T-helper 1 cell treated with Interleukin-12 subunit alpha and Interleukin-12 subunit beta and Interleukin-4 antibody, amounts not matched to agents 30 μg/mL and 1 μg/mL, for 36 hours (primary cell): Measurements from ENCODE around the gene FOCAD.

Experiments
- H3K27ac Mint-ChIP-seq: one replicate; pipeline ENCODE4 v1.8.0; 2021; ENCODE audit warnings: mild to moderate bottlenecking, mixed read lengths
- H3K27me3 Mint-ChIP-seq: one replicate; pipeline ENCODE4 v1.8.0; 2021; ENCODE audit warnings: low read depth, mixed read lengths
- H3K36me3 Mint-ChIP-seq: one replicate; pipeline ENCODE4 v1.8.0; 2021; ENCODE audit warnings: low read depth, mixed read lengths
- H3K4me1 Mint-ChIP-seq: one replicate; pipeline ENCODE4 v1.8.0; 2021; ENCODE audit warnings: low read depth, mixed read lengths
- H3K4me3 Mint-ChIP-seq: one replicate; pipeline ENCODE4 v1.8.0; 2021; ENCODE audit warnings: mild to moderate bottlenecking, moderate library complexity, mixed read lengths
- H3K9me3 Mint-ChIP-seq: one replicate; pipeline ENCODE4 v1.8.0; 2021; ENCODE audit warnings: mixed read lengths

The FOCAD gene

DNA sequence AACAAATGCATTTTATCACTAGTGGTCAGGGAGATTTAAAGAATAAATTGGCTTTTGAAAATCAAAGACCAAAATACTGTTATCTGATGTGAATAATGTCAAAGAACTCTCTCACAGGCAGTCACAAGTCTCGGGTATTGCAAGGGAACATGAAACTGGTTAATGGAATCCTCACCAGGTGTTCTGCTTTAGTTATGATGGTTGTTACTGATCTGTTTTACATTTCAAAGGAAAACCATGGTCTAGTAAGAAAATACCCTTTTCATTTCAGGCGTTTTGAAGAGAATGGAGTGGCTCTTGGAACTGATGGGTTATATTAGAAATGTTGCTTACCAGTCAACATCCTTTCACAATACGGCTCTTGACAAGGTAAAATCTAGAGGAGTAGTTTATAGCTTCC lies 304.0 kb downstream of the FOCAD start:
- Mint-ChIP-seq H3K27me3 (no peaks in the 10 kb centered on the region), H3K9me3 (no peaks in the 10 kb centered on the region), H3K4me3 (no peak overlapping the region), H3K36me3 (peaks cover 20% of the 10 kb centered on the region), H3K4me1 (no peaks in the 10 kb centered on the region), H3K27ac (no peak overlapping the region)

DNA sequence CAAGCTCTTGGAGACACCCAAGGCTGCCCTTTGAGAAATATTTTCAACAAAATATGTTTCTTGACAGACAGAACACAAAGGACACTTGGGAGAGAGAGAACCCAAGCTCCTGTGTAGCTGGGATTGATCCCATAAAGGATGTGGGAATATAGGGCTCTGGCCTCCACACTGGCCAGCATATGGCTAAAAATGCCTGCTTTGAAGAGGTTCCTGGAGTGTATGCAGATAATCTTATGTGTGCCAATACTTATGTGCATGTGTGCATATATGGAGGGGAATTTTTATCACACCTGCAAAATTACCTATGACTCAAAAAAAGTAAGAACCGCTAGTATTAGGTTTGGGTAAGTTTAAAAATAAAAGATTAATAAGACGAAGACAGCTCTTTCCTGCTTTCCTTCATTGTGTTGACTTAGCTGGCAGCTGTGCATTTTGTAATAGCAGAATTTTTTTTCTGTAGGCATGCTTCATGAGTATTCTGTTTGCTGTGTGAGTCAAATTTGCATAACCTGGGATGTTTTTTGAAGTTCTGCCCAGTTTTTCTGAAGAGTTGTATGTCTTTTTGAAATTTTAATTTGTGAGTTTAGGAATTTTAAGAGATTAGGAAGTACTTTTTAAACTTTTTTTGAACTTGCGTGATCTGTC lies 304.7 kb downstream of the FOCAD start:
- H3K27me3 Mint-ChIP-seq = no peaks in the 10 kb centered on the region
- H3K9me3 Mint-ChIP-seq = no peaks in the 10 kb centered on the region
- H3K4me1 Mint-ChIP-seq = no peaks in the 10 kb centered on the region
- H3K36me3 Mint-ChIP-seq = peaks cover 21% of the 10 kb centered on the region
- no peak overlapping the region for H3K4me3 Mint-ChIP-seq
- H3K27ac Mint-ChIP-seq = no peak overlapping the region

DNA sequence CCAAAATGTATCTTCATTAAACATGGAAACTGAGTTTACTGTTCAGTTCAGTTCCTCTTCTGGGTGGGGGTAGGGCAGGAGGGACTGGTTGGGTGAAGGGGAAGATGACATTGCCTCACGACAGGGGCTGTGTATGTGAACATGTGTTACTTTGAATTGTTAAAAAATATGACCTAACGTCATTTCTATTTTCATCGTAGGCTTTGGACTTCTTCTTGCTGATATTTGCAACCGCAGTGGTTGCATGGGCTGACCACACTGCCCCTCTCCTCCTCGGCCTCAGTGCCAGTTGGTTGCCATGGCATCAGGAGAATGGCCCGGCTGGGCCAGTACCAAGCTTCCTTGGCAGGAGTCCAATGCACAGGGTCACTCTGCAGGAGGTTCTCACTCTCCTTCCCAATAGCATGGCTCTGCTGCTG lies 305.9 kb downstream of the FOCAD start:
- Mint-ChIP-seq H3K4me3 (no peak overlapping the region), H3K27ac (no peak overlapping the region), H3K36me3 (peaks cover 27% of the 10 kb centered on the region)

DNA sequence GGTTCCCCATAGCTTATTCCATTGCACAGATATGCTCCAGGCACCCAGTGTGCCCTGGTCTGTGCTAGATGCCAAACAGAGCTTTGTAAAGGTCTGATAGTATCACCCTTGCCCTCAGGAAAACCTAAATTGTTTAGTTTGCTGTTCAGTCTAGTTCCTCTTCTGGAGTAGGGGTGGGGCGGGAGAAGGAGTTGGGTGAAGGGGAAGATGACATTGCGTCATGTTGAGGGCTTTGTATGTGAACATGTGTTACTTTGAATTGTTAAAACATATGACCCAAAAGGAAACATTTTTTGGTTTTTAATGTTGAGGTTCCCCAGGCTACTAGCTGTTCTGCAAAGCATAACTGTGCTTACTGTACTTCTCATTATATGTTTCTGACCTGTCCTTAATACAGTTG lies 306.8 kb downstream of the FOCAD start:
- Mint-ChIP-seq H3K36me3 (peaks cover 36% of the 10 kb centered on the region), H3K9me3 (no peaks in the 10 kb centered on the region), H3K27ac (no peak overlapping the region), H3K4me3 (no peak overlapping the region), H3K27me3 (no peaks in the 10 kb centered on the region), H3K4me1 (no peaks in the 10 kb centered on the region)

More for the DNA sequence above, 305.9 kb downstream of the FOCAD start:
- no peaks in the 10 kb centered on the region for H3K9me3 Mint-ChIP-seq
- no peaks in the 10 kb centered on the region for H3K27me3 Mint-ChIP-seq
- H3K4me1 Mint-ChIP-seq = no peaks in the 10 kb centered on the region

DNA sequence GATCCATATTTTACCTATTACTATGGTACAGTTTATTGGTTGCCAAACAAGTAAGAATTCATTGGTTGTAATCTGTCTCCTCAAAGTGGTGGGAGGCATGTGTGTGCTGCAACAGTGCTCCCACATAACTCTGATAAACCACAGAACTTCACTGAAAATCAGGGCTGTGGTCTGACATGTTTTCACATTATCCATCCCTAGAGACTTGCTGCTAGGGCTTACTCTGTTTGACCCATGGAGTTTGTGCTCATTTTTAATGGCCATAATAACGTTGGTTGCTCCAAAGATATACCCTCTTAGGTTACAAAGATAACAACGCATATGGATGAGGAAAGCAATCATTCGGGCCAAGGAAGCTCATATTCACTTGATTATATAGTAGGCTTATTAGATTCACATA lies 310.4 kb downstream of the FOCAD start:
- H3K27me3 Mint-ChIP-seq = no peaks in the 10 kb centered on the region
- peaks cover 13% of the 10 kb centered on the region for H3K4me1 Mint-ChIP-seq
- H3K27ac Mint-ChIP-seq = no peak overlapping the region
- H3K4me3 Mint-ChIP-seq = no peak overlapping the region
- peaks cover 48% of the 10 kb centered on the region for H3K36me3 Mint-ChIP-seq
- no peaks in the 10 kb centered on the region for H3K9me3 Mint-ChIP-seq

DNA sequence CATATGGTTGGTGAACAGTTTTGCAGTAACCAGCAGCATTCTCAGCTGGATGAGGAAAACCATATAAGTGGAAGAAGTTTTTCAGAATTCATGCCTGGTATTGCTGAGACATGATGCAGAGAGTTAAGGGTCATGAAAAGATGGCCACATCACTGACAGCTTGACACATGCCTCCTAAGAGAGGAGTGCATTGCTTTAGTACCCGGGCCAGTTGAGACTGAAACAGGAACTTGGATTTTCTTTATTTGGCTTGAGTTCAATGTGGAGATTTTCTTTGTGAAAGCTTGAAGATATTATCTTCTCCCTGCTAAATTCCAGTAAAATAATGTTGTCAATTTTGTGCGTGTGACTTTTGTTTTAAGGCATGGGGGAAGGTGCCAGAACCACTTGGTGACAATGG lies 311.6 kb downstream of the FOCAD start:
- H3K4me1 Mint-ChIP-seq = peaks cover 13% of the 10 kb centered on the region
- H3K27ac Mint-ChIP-seq = no peak overlapping the region

DNA sequence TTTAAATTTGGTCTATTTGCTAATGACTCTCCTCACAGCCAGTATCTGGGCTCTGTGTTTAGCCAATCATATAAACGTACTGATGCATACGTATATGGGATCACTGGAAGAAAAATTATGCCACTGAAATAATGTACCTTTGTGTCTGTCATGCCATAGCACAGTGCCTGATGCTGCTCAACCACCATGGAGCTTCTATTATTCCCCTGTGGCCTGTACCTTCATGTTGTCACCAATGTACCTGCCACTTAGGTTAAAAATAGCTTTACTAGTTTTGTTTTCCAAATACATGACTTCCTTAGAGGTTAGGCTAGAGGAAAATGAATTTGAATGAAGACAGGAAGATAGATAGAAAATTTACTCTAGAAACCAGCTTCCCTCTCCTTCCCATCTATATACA lies 312.8 kb downstream of the FOCAD start:
- H3K4me3 Mint-ChIP-seq = no peak overlapping the region
- no peak overlapping the region for H3K27ac Mint-ChIP-seq
- H3K36me3 Mint-ChIP-seq = peaks cover 50% of the 10 kb centered on the region
- peaks cover 22% of the 10 kb centered on the region for H3K4me1 Mint-ChIP-seq
- peaks cover 10% of the 10 kb centered on the region for H3K9me3 Mint-ChIP-seq
- H3K27me3 Mint-ChIP-seq = no peaks in the 10 kb centered on the region

More for the DNA sequence above, 311.6 kb downstream of the FOCAD start:
- Mint-ChIP-seq H3K36me3 (peaks cover 47% of the 10 kb centered on the region), H3K27me3 (no peaks in the 10 kb centered on the region), H3K9me3 (no peaks in the 10 kb centered on the region), H3K4me3 (no peak overlapping the region)

DNA sequence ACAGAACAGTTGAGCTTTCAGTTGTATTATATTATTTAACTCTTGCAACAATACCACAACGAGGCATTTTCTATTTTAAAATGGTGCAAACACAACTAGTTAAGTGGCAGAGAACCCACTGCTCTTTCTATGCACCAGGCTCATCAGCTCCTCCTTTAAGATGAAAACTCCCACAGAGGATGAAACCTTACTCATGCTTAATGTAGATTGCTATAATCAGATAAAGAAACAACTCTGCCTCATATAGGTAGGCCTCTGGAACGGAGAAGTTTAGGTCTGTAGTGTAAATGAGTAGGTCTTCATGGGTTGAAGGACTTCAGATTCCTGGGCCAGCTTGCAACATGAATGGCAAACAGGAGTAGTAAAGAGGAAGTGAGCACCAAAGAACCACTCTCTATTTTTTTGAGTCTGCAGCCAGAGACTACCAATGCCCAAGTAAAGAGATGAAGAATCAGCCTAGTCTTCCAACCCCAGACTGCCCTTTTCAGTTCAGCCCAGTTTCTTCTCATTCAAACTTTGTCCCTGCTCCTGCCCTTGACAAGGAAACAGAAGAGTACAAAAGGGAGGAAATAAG lies 313.5 kb downstream of the FOCAD start:
- Mint-ChIP-seq H3K9me3 (peaks cover 14% of the 10 kb centered on the region), H3K27ac (no peak overlapping the region), H3K36me3 (peaks cover 53% of the 10 kb centered on the region), H3K4me3 (no peak overlapping the region), H3K27me3 (no peaks in the 10 kb centered on the region), H3K4me1 (peaks cover 28% of the 10 kb centered on the region)

DNA sequence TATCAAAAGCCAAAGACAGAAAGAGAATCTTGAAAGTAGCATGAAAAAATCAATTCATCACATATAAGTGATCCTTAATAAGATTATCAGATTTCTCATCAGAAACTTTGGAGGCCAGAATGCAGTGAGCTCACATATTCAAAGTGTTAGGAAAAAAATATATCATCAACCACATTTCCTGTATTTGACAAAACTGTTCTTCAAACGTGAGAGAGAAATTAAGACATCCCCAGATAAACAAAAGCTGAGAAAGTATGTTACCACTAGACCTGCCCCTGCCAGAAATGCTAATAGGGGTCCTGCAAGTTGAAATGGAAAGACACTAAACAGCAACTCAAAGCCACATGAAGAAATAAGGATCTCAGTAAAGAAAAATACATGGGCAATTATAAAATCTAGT lies 317.5 kb downstream of the FOCAD start:
- no peak overlapping the region for H3K4me3 Mint-ChIP-seq
- H3K36me3 Mint-ChIP-seq = peaks cover 52% of the 10 kb centered on the region

DNA sequence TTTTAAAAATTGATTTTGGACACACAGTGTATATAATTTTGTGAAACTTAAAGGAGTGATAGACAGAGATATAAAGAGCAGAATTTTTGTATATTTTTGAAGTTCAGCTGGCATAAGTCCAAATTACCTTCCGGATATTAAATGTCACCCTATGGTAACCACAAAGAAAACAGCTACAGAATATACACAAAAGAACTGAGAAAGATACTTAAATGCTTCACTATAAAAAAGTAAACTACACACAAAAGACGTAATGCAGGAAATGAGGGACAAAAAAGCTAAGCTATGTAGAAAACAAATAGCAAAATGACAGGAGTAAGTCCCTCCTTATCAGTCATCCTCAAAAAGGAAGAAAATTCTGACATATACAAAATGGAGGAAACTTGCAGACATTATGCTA lies 318.0 kb downstream of the FOCAD start:
- H3K27ac Mint-ChIP-seq = peak overlapping the region; percentile 13
- peaks cover 14% of the 10 kb centered on the region for H3K9me3 Mint-ChIP-seq
- peaks cover 52% of the 10 kb centered on the region for H3K36me3 Mint-ChIP-seq
- H3K4me1 Mint-ChIP-seq = peaks cover 22% of the 10 kb centered on the region
- H3K27me3 Mint-ChIP-seq = no peaks in the 10 kb centered on the region
- H3K4me3 Mint-ChIP-seq = no peak overlapping the region

More for the DNA sequence above, 317.5 kb downstream of the FOCAD start:
- peaks cover 14% of the 10 kb centered on the region for H3K9me3 Mint-ChIP-seq
- no peaks in the 10 kb centered on the region for H3K27me3 Mint-ChIP-seq
- no peak overlapping the region for H3K27ac Mint-ChIP-seq
- H3K4me1 Mint-ChIP-seq = peaks cover 26% of the 10 kb centered on the region

DNA sequence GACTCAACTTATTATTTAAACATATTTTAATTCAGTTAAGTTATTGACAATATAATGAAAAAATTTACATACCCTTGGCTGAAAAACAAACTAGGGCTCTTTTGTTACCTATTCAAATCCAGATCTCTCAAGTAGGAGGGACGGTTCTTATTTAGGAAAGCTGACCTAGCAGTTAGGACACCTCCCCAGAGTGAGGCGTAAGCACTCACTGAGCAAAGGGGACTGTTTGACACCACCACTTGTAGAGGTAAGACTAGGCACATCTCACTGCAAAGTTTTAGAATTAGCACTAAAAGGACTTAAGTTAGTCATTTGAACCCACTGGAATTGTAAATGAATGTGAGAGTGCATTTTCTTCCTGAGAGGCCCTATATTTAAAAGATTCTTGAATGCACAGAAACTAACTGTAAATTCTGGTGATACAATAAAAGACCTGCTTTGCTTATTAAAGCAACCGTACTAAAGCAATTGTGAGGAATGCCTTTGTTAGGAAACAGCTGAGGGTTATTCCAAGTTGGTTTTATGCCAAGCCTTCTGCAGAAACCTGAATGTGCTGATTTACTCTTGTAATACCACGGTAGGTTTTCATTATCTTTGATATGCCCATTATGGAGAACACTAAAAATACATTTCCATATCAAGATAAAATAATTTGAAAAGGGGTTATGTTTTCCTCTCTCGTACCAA lies 331.2 kb downstream of the FOCAD start:
- Mint-ChIP-seq H3K4me1 (no peaks in the 10 kb centered on the region), H3K27ac (no peak overlapping the region), H3K9me3 (no peaks in the 10 kb centered on the region), H3K27me3 (no peaks in the 10 kb centered on the region), H3K36me3 (peaks cover 47% of the 10 kb centered on the region), H3K4me3 (no peak overlapping the region)

DNA sequence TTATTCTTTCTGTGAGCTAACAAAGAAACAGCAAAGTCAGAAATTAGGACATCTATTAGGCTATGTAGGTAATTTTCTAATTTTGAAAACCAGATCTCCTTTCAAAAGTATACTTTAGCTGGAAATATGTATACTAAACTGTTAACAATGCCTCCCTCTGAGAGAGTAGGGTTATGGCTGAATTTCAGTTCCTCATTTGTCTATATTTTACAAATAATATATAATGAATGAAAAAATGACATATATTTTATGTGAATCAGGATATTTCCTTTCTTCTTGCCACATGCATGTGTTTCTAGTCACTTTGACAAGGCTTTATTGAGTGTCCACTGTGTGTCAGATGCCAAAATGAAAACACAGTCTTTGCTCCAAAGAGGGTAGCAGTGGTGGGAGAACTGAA lies 331.9 kb downstream of the FOCAD start:
- Mint-ChIP-seq H3K4me3 (no peak overlapping the region), H3K27me3 (no peaks in the 10 kb centered on the region), H3K4me1 (no peaks in the 10 kb centered on the region), H3K9me3 (no peaks in the 10 kb centered on the region), H3K27ac (no peak overlapping the region), H3K36me3 (peaks cover 46% of the 10 kb centered on the region)

DNA sequence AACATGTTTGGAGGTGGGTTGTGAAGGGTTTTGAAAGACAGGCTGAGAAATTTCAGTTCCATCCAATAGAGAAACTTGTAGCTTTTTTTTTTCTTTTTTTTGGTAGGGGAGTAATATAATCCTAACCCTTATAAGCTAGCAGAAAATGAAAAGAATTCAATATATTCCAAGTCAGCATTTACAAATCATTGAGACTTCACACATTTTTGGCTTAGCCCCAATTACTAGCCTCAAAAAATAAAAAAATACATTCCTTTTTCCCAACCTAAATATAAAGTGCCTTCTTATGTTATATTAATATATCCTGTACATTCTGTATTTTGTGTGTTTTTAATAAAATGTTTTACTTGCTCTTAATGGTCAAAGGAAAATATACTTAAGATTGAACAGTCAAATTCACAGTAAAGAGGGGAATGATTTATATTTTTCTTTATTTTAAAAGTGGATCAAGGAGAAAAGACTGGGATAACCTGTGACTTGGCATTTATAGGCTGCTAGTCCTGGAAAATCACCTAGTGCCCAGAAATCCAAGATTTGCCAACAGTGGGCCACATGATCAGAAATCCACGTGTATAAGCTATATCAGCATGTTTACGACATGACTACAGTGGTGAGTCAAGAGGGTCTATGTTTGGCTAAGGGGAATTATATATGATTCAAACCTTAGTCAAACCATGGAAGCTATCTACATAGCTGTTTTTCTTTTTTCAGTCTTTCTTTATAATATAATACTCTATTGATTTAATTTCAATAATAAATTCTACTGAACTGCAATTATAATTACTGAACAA lies 332.8 kb downstream of the FOCAD start:
- no peak overlapping the region for H3K4me3 Mint-ChIP-seq
- no peak overlapping the region for H3K27ac Mint-ChIP-seq
- H3K4me1 Mint-ChIP-seq = no peaks in the 10 kb centered on the region
- H3K36me3 Mint-ChIP-seq = peaks cover 49% of the 10 kb centered on the region
- H3K9me3 Mint-ChIP-seq = no peaks in the 10 kb centered on the region
- H3K27me3 Mint-ChIP-seq = no peaks in the 10 kb centered on the region

DNA sequence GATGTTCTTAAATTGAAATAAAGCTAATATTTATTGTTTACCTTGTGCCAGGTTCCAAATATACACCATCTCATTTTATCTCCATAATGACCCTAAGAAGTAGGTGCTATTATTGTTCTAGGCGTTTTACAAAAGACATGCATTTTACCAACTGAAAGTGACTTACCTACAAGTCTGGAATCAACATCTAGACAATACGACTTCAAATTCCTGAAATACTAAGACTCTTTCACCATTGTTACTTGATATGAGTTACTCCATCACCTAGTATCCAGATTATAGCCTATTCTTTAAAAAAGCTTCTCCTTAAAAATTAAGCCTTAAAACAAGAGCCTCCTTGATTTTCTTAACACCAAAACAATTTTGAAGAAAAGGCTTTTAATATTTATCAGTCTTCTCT lies 334.1 kb downstream of the FOCAD start:
- Mint-ChIP-seq H3K4me3 (no peak overlapping the region), H3K27me3 (no peaks in the 10 kb centered on the region), H3K9me3 (no peaks in the 10 kb centered on the region), H3K4me1 (no peaks in the 10 kb centered on the region), H3K27ac (no peak overlapping the region), H3K36me3 (peaks cover 50% of the 10 kb centered on the region)
